ENCODE data around the gene COTL1. TPM values are rescaled to one million over a fixed set of nuclear protein-coding genes. Genes with fewer than 3 reads are reported as not detected.

COTL1 gene
- total and polyA plus RNA-seq, 9 of the 15 experiments (the other 6 are each of a cell fraction or from before 2014, with no cell fraction given): 27.7 to 185 (median 72.5) TPM

DNA sequence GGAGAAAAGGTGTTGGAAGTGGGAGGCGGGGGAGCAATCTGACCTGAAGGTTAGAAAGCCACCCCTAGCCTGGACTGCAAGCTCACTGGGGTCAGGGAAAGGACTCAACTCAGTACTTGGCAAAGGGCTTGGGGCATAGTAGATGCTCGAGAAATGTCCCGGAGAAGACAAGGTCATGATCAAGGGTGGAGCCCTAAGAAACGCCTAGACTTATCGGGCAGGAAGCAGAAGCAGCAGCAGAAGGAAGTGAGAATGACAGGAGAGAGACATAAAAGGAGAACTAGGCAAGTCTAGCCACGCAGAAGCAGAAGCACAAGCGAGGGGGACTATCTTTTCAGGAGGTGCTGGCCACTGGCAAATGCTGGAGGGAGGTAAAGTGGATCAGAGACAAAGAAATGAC lies 10.2 kb downstream of the COTL1 start (continued):
- TF ChIP-seq, protein P1, sequence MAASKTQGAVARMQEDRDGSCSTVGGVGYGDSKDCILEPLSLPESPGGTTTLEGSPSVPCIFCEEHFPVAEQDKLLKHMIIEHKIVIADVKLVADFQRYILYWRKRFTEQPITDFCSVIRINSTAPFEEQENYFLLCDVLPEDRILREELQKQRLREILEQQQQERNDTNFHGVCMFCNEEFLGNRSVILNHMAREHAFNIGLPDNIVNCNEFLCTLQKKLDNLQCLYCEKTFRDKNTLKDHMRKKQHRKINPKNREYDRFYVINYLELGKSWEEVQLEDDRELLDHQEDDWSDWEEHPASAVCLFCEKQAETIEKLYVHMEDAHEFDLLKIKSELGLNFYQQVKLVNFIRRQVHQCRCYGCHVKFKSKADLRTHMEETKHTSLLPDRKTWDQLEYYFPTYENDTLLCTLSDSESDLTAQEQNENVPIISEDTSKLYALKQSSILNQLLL (CRISPR knock-in tag; IDR thresholded peaks at IDR 0.05; ENCODE audit: borderline replicate concordance): no peak
- TF ChIP-seq NEUROD1 (IDR thresholded peaks at IDR 0.05; ENCODE audit: borderline replicate concordance, low read depth, low read length, partially characterized antibody): peak; percentile 22
- TF ChIP-seq PML (IDR thresholded peaks at IDR 0.05; ENCODE audit: low read length): peak; percentile 24; the same call in 1 of the 2 replicates
- TF ChIP-seq EGR1 (conservative IDR thresholded peaks at IDR 0.05): no peak
- no peak for TF ChIP-seq ZNF707 (CRISPR knock-in tag; conservative IDR thresholded peaks at IDR 0.05)
- TF ChIP-seq, protein P2, sequence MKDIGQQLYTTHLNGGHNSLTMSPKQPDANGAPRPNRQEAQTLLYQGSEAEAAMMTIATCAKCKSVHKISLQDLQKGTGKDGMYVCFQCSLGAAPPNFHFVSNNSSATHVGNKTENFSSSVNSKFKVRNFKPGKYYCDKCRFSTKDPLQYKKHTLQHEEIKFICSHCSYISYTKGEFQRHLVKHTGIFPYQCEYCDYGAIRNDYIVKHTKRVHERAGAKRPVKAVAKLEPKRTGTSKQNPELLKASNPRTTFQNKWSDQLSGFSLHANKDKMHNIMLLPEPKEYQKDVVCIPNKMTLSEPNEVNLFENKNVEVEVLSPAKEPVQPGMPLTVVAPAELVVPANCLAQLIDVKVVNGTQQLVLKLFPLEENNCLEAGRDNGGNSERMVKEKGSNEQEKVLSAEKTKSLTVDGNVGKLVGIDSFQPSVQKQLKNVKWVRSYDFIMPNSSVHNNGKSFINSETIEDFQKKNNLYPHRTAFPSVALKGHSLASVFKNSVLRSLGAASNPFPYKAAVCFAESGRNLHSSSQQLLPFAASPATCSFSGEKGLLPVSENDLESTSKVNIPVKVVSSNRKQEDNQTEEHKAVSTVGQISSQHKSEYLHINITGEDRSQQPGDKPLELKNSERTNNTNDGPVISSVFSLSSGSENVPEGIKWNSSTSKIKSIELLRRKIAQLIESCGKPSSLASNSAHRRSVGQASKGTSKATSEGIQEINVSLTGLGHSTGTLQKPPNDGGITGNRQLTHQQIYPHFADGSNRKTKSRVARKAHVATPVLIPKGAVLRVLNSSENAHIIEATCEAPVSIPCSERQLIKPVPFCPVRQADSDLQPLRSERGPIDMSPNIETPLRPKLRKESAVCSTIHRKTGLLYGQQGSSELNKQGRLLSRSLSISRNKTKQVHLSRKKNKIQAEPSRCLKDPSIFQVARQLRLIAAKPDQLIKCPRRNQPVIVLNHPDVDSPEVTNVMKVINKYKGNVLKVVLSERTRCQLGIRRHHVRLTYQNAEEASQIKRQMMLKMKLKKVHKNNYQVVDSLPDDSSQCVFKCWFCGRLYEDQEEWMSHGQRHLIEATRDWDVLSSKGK (CRISPR knock-in tag; IDR thresholded peaks at IDR 0.05): no peak
- TF ChIP-seq E2F3 (CRISPR knock-in tag; IDR thresholded peaks at IDR 0.05): no peak
- TF ChIP-seq, protein P3, sequence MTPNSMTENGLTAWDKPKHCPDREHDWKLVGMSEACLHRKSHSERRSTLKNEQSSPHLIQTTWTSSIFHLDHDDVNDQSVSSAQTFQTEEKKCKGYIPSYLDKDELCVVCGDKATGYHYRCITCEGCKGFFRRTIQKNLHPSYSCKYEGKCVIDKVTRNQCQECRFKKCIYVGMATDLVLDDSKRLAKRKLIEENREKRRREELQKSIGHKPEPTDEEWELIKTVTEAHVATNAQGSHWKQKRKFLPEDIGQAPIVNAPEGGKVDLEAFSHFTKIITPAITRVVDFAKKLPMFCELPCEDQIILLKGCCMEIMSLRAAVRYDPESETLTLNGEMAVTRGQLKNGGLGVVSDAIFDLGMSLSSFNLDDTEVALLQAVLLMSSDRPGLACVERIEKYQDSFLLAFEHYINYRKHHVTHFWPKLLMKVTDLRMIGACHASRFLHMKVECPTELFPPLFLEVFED (CRISPR knock-in tag; conservative IDR thresholded peaks at IDR 0.05): 0 out of 2 replicates have a peak, but pooled peaks have one; percentile 28
- TF ChIP-seq, protein P4, sequence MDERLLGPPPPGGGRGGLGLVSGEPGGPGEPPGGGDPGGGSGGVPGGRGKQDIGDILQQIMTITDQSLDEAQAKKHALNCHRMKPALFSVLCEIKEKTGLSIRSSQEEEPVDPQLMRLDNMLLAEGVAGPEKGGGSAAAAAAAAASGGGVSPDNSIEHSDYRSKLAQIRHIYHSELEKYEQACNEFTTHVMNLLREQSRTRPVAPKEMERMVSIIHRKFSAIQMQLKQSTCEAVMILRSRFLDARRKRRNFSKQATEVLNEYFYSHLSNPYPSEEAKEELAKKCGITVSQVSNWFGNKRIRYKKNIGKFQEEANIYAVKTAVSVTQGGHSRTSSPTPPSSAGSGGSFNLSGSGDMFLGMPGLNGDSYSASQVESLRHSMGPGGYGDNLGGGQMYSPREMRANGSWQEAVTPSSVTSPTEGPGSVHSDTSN (CRISPR knock-in tag; IDR thresholded peaks at IDR 0.05; ENCODE audit: low read depth): no peak
- TF ChIP-seq, protein P4 (tag; conservative IDR thresholded peaks at IDR 0.05; ENCODE audit: low read depth): 0 out of 2 replicates have a peak, but pooled peaks have one; percentile 22
- peak; percentile 68; the same call in 1 of the 2 replicates for TF ChIP-seq ADNP (tag; IDR thresholded peaks at IDR 0.05)
- TF ChIP-seq ZNF184 (CRISPR knock-in tag; IDR thresholded peaks at IDR 0.05): no peak
- peak; percentile 92 for TF ChIP-seq ETV5 (CRISPR knock-in tag; IDR thresholded peaks at IDR 0.05; ENCODE audit: low read depth)
- TF ChIP-seq STAG1 (CRISPR knock-in tag; IDR thresholded peaks at IDR 0.05; ENCODE audit: borderline replicate concordance): no peak
- TF ChIP-seq ZNF316 (IDR thresholded peaks at IDR 0.05): peak; percentile 89
- peak; percentile 84 for TF ChIP-seq ZNF766 (CRISPR knock-in tag; conservative IDR thresholded peaks at IDR 0.05)
- TF ChIP-seq PHF20 (IDR thresholded peaks at IDR 0.05; ENCODE audit: partially characterized antibody): no peak
- TF ChIP-seq RBM15 (IDR thresholded peaks at IDR 0.05; ENCODE audit: insufficient read depth, low read length): no peak
- peak; percentile 79 for TF ChIP-seq GABPA (tag; conservative IDR thresholded peaks at IDR 0.05; ENCODE audit: low read depth)

Measured in K562 (cell line).